Measurements from ENCODE around the gene HTRA3. TPM values are rescaled to one million over a fixed set of nuclear protein-coding genes. Genes with fewer than 3 reads are reported as not detected.

The HTRA3 gene
- total and polyA plus RNA-seq, 4 experiments from 2014 or later = not detected

- no peak overlapping the region for H3K27ac Mint-ChIP-seq
- H3K9me3 ChIP-seq (ENCODE audit: control insufficient read depth in 1 of 2, low read length in 2 of 2) = no peaks in the 10 kb centered on the region
- H3K27me3 ChIP-seq (ENCODE audit: insufficient read depth, low read length) = no peaks in the 10 kb centered on the region
- ChIA-PET POLR2A (ENCODE audit: partially characterized antibody) (no interaction called here), CTCF (ENCODE audit: partially characterized antibody) (no interaction called here)
- no peak overlapping the region for H3K27ac ChIP-seq (ENCODE audit: low read depth, low read length)
- H3K36me3 Mint-ChIP-seq = no peaks in the 10 kb centered on the region
- no peaks in the 10 kb centered on the region for H3K27me3 Mint-ChIP-seq
- DNase-seq = no peak
- H3K4me1 Mint-ChIP-seq = peaks cover 0 to 2% (median 0%) of the 10 kb centered on the region in 4 donors
- H3K9me3 Mint-ChIP-seq = no peaks in the 10 kb centered on the region
- H3K4me3 Mint-ChIP-seq = no peak overlapping the region
- H3K4me1 ChIP-seq (ENCODE audit: insufficient read depth, low read length) = no peaks in the 10 kb centered on the region
- H3K36me3 ChIP-seq (ENCODE audit: insufficient read depth, low read length) = no peaks in the 10 kb centered on the region
- no peak overlapping the region for H3K4me3 ChIP-seq (ENCODE audit: low read length in 2 of 2)
- intact Hi-C loops (cut with micrococcal nuclease) = no loop called here
Measured at GRCh38 chr4:8280158-8280875, 10.8 kb downstream of the HTRA3 start.

- Histone ChIP-seq H3K4me3 (ENCODE audit: low read length in 2 of 2) (no peak overlapping the region), H3K36me3 (ENCODE audit: insufficient read depth, low read length) (no peaks in the 10 kb centered on the region), H3K4me1 (ENCODE audit: insufficient read depth, low read length) (no peaks in the 10 kb centered on the region), H3K9me3 (ENCODE audit: control insufficient read depth in 1 of 2, low read length in 2 of 2) (no peaks in the 10 kb centered on the region), H3K27me3 (ENCODE audit: insufficient read depth, low read length) (no peaks in the 10 kb centered on the region), H3K27ac (ENCODE audit: low read depth, low read length) (no peak overlapping the region)
- POLR2A ChIA-PET (ENCODE audit: partially characterized antibody) = no interaction called here
- H3K4me3 Mint-ChIP-seq = no peak overlapping the region
- H3K4me1 Mint-ChIP-seq = peaks cover 0 to 2% (median 0%) of the 10 kb centered on the region in 4 donors
- no peak overlapping the region for H3K27ac Mint-ChIP-seq
- intact Hi-C loops (cut with micrococcal nuclease) = no loop called here
- H3K9me3 Mint-ChIP-seq = no peaks in the 10 kb centered on the region
- CTCF ChIA-PET (ENCODE audit: partially characterized antibody) = no interaction called here
- DNase-seq = no peak
- H3K36me3 Mint-ChIP-seq = no peaks in the 10 kb centered on the region
- no peaks in the 10 kb centered on the region for H3K27me3 Mint-ChIP-seq
Measured at GRCh38 chr4:8280876-8281440, 11.4 kb downstream of the HTRA3 start.

GRCh38 chr4:8281519-8282133, 12.1 kb downstream of the HTRA3 start:
- Histone ChIP-seq H3K9me3 (ENCODE audit: control insufficient read depth in 1 of 2, low read length in 2 of 2) (no peaks in the 10 kb centered on the region), H3K27ac (ENCODE audit: low read depth, low read length) (no peak overlapping the region), H3K4me3 (ENCODE audit: low read length in 2 of 2) (no peak overlapping the region), H3K27me3 (ENCODE audit: insufficient read depth, low read length) (no peaks in the 10 kb centered on the region), H3K4me1 (ENCODE audit: insufficient read depth, low read length) (no peaks in the 10 kb centered on the region), H3K36me3 (ENCODE audit: insufficient read depth, low read length) (no peaks in the 10 kb centered on the region)
- ChIA-PET POLR2A (ENCODE audit: partially characterized antibody) (no interaction called here), CTCF (ENCODE audit: partially characterized antibody) (no interaction called here)
- H3K27ac Mint-ChIP-seq = no peak overlapping the region
- H3K4me3 Mint-ChIP-seq = no peak overlapping the region
- DNase-seq = no peak
- peaks cover 0 to 2% of the 10 kb centered on the region in 2 donors for H3K27me3 Mint-ChIP-seq
- intact Hi-C loops (cut with micrococcal nuclease) = no loop called here
- H3K36me3 Mint-ChIP-seq = no peaks in the 10 kb centered on the region
- peaks cover 0 to 2% (median 0%) of the 10 kb centered on the region in 4 donors for H3K4me1 Mint-ChIP-seq
- no peaks in the 10 kb centered on the region for H3K9me3 Mint-ChIP-seq

- intact Hi-C loops (cut with micrococcal nuclease) = no loop called here
- Histone ChIP-seq H3K4me3 (ENCODE audit: low read length in 2 of 2) (no peak overlapping the region), H3K36me3 (ENCODE audit: insufficient read depth, low read length) (no peaks in the 10 kb centered on the region), H3K27ac (ENCODE audit: low read depth, low read length) (no peak overlapping the region), H3K4me1 (ENCODE audit: insufficient read depth, low read length) (no peaks in the 10 kb centered on the region), H3K27me3 (ENCODE audit: insufficient read depth, low read length) (no peaks in the 10 kb centered on the region), H3K9me3 (ENCODE audit: control insufficient read depth in 1 of 2, low read length in 2 of 2) (no peaks in the 10 kb centered on the region)
- no peak for DNase-seq
- Mint-ChIP-seq H3K4me1 (peaks cover 0 to 2% (median 0%) of the 10 kb centered on the region in 4 donors), H3K36me3 (no peaks in the 10 kb centered on the region), H3K9me3 (no peaks in the 10 kb centered on the region), H3K27me3 (peaks cover 0 to 2% of the 10 kb centered on the region in 2 donors), H3K4me3 (no peak overlapping the region), H3K27ac (no peak overlapping the region)
- ChIA-PET POLR2A (ENCODE audit: partially characterized antibody) (no interaction called here), CTCF (ENCODE audit: partially characterized antibody) (no interaction called here)
Measured at GRCh38 chr4:8282134-8282641, 12.6 kb downstream of the HTRA3 start.

- H3K27me3 ChIP-seq (ENCODE audit: insufficient read depth, low read length) = no peaks in the 10 kb centered on the region
- H3K27ac ChIP-seq (ENCODE audit: low read depth, low read length) = no peak overlapping the region
- H3K4me3 ChIP-seq (ENCODE audit: low read length in 2 of 2) = no peak overlapping the region
- ChIA-PET CTCF (ENCODE audit: partially characterized antibody) (no interaction called here), POLR2A (ENCODE audit: partially characterized antibody) (no interaction called here)
- no peaks in the 10 kb centered on the region for H3K4me1 ChIP-seq (ENCODE audit: insufficient read depth, low read length)
- intact Hi-C loops (cut with micrococcal nuclease) = no loop called here
- Mint-ChIP-seq H3K27ac (peak overlapping the region in 1 of 7 donors; percentile 24), H3K4me3 (no peak overlapping the region), H3K4me1 (peaks cover 0 to 2% (median 0%) of the 10 kb centered on the region in 4 donors), H3K36me3 (no peaks in the 10 kb centered on the region), H3K27me3 (peaks cover 0 to 2% of the 10 kb centered on the region in 2 donors), H3K9me3 (no peaks in the 10 kb centered on the region)
- no peaks in the 10 kb centered on the region for H3K36me3 ChIP-seq (ENCODE audit: insufficient read depth, low read length)
- no peak for DNase-seq
- no peaks in the 10 kb centered on the region for H3K9me3 ChIP-seq (ENCODE audit: control insufficient read depth in 1 of 2, low read length in 2 of 2)
Measured at GRCh38 chr4:8282742-8283141, 13.2 kb downstream of the HTRA3 start.

GRCh38 chr4:8283161-8283560, 13.6 kb downstream of the HTRA3 start:
- Histone ChIP-seq H3K9me3 (ENCODE audit: control insufficient read depth in 1 of 2, low read length in 2 of 2) (no peaks in the 10 kb centered on the region), H3K27ac (ENCODE audit: low read depth, low read length) (no peak overlapping the region), H3K27me3 (ENCODE audit: insufficient read depth, low read length) (no peaks in the 10 kb centered on the region), H3K36me3 (ENCODE audit: insufficient read depth, low read length) (no peaks in the 10 kb centered on the region), H3K4me3 (ENCODE audit: low read length in 2 of 2) (no peak overlapping the region), H3K4me1 (ENCODE audit: insufficient read depth, low read length) (no peaks in the 10 kb centered on the region)
- Mint-ChIP-seq H3K27me3 (peaks cover 0 to 2% of the 10 kb centered on the region in 2 donors), H3K36me3 (no peaks in the 10 kb centered on the region), H3K27ac (no peak overlapping the region), H3K9me3 (no peaks in the 10 kb centered on the region), H3K4me3 (no peak overlapping the region), H3K4me1 (peaks cover 0 to 2% (median 0%) of the 10 kb centered on the region in 4 donors)
- no peak for DNase-seq
- ChIA-PET POLR2A (ENCODE audit: partially characterized antibody) (no interaction called here), CTCF (ENCODE audit: partially characterized antibody) (no interaction called here)
- intact Hi-C loops (cut with micrococcal nuclease) = no loop called here

GRCh38 chr4:8283631-8284121, 14.1 kb downstream of the HTRA3 start:
- ChIA-PET CTCF (ENCODE audit: partially characterized antibody) (no interaction called here), POLR2A (ENCODE audit: partially characterized antibody) (no interaction called here)
- H3K4me1 ChIP-seq (ENCODE audit: insufficient read depth, low read length) = no peaks in the 10 kb centered on the region
- peaks cover 0 to 2% of the 10 kb centered on the region in 2 donors for H3K27me3 Mint-ChIP-seq
- H3K4me1 Mint-ChIP-seq = peaks cover 0 to 2% (median 0%) of the 10 kb centered on the region in 4 donors
- no peak for DNase-seq
- no peak overlapping the region for H3K4me3 ChIP-seq (ENCODE audit: low read length in 2 of 2)
- intact Hi-C loops (cut with micrococcal nuclease) = no loop called here
- H3K36me3 Mint-ChIP-seq = no peaks in the 10 kb centered on the region
- H3K4me3 Mint-ChIP-seq = no peak overlapping the region
- no peak overlapping the region for H3K27ac Mint-ChIP-seq
- H3K36me3 ChIP-seq (ENCODE audit: insufficient read depth, low read length) = no peaks in the 10 kb centered on the region
- H3K9me3 Mint-ChIP-seq = no peaks in the 10 kb centered on the region
- no peaks in the 10 kb centered on the region for H3K9me3 ChIP-seq (ENCODE audit: control insufficient read depth in 1 of 2, low read length in 2 of 2)
- no peak overlapping the region for H3K27ac ChIP-seq (ENCODE audit: low read depth, low read length)
- H3K27me3 ChIP-seq (ENCODE audit: insufficient read depth, low read length) = no peaks in the 10 kb centered on the region
